Endothelial cell of umbilical vein (primary cell): Measurements from ENCODE around the gene ASIC5. TPM values are rescaled to one million over a fixed set of nuclear protein-coding genes. Genes with fewer than 3 reads are reported as not detected.

ENCODE experiments used
- BruUV-seq: library from RNA; stranded (reverse); fragments of 400-500 nt; replicated peaks from 2 replicates; lab custom pipeline; 2021; lab: Mats Ljungman, UMichigan
- CTCF ChIA-PET: fragments of 300-600, 350-600 bp; sonication (Branson Sonifier 250); formaldehyde crosslinking; loops from one replicate; lab custom pipeline; 2021; ENCODE audit warnings: antibody characterized with exemption, inconsistent platforms; lab: Charles Lee
- POLR2A ChIA-PET: fragments of 300-600, 350-600 bp; sonication (Branson Sonifier 250); formaldehyde crosslinking; loops from one replicate; lab custom pipeline; 2021; ENCODE audit warnings: antibody characterized with exemption, inconsistent platforms; lab: Charles Lee
- DNase-seq: peaks from one replicate; pipeline ENCODE4 v3.0.0-alpha.2; 2011; ENCODE audit warnings: low read depth, low spot score
- FAIRE-seq: peaks from 2 replicates; lab custom pipeline; 2011; peaks lifted over from hg19 to GRCh38; lab: Jason Lieb, UNC
- H2AFZ ChIP-seq: 2 replicates; pipeline ENCODE4 v1.6.0; 2012; ENCODE audit warnings: low read depth, low read length, control low read depth, inconsistent platforms
- H3K27ac ChIP-seq: 2 replicates; pipeline ENCODE4 v1.5.1; 2011; ENCODE audit warnings: low read depth, mild to moderate bottlenecking, control low read depth, low read length, moderate library complexity; ENCODE audit not compliant: insufficient read depth
- H3K27me3 ChIP-seq, 2 experiments: 2 replicates each; pipeline versions ENCODE4 v1.6.0 to v1.6.1; 2011; ENCODE audit warnings: low read length in 2 of 2, mixed read lengths in 1 of 2; ENCODE audit not compliant: control insufficient read depth in 2 of 2, insufficient read depth in 2 of 2
- H3K36me3 ChIP-seq, 2 experiments: 2 replicates in 1 of 2; 3 replicates in 1 of 2; pipeline ENCODE4 v1.5.1; 2011; ENCODE audit warnings: low read length in 2 of 2, mild to moderate bottlenecking in 1 of 2, moderate library complexity in 1 of 2; ENCODE audit not compliant: control insufficient read depth in 2 of 2, insufficient read depth in 2 of 2; ENCODE audit errors: extremely low read depth in 1 of 2
- H3K4me1 ChIP-seq: 3 replicates; pipeline ENCODE4 v1.5.1; 2011; ENCODE audit warnings: mild to moderate bottlenecking, low read length; ENCODE audit not compliant: control insufficient read depth, insufficient read depth; ENCODE audit errors: extremely low read depth
- H3K4me2 ChIP-seq: 2 replicates; pipeline ENCODE4 v1.6.1; 2011; ENCODE audit warnings: low read length, control low read depth, mixed read lengths; ENCODE audit not compliant: insufficient read depth
- H3K4me3 ChIP-seq, 3 experiments: fragments of 200-600 bp in 1 of 3; sonication (generic), shearing (Covaris generic) in 1 of 3; replicated peaks in 1 of 3; 2 replicates each; pipeline ENCODE4 v1.5.1; 2011 to 2016; ENCODE audit warnings: control low read depth in 3 of 3, low read length in 3 of 3, mild to moderate bottlenecking in 2 of 3, inconsistent platforms in 1 of 3, low read depth in 1 of 3, moderate library complexity in 1 of 3; ENCODE audit not compliant: insufficient read depth in 1 of 3
- H3K79me2 ChIP-seq: 2 replicates; pipeline ENCODE4 v1.6.0; 2012; ENCODE audit warnings: low read length, inconsistent platforms; ENCODE audit not compliant: control insufficient read depth, insufficient read depth
- H3K9ac ChIP-seq: replicated peaks from 2 replicates; pipeline ENCODE3; 2011; ENCODE audit warnings: low read length, control low read depth; ENCODE audit not compliant: insufficient read depth; ENCODE audit errors: extremely low read depth
- H3K9me1 ChIP-seq: replicated peaks from 3 replicates; pipeline ENCODE4 v1.6.0; 2011; ENCODE audit warnings: mild to moderate bottlenecking, low read length; ENCODE audit not compliant: control insufficient read depth, insufficient read depth; ENCODE audit errors: extremely low read depth
- H3K9me3 ChIP-seq: replicated peaks from 2 replicates; pipeline ENCODE4 v1.5.1; 2012; ENCODE audit warnings: low read length, inconsistent platforms; ENCODE audit not compliant: control insufficient read depth, insufficient read depth
- H4K20me1 ChIP-seq: replicated peaks from 2 replicates; pipeline ENCODE3; 2011; ENCODE audit warnings: mild to moderate bottlenecking, low read length; ENCODE audit not compliant: control insufficient read depth, insufficient read depth; ENCODE audit errors: extremely low read depth
- EZH2 ChIP-seq: IDR thresholded peaks from 2 replicates; pipeline ENCODE4 v1.6.1; 2012; ENCODE audit warnings: borderline replicate concordance, low read depth, mild to moderate bottlenecking, moderate library complexity, low read length, inconsistent platforms; ENCODE audit not compliant: severe bottlenecking
- FOS ChIP-seq: IDR thresholded peaks from 2 replicates; pipeline ENCODE4 v1.6.1; 2011; ENCODE audit warnings: mild to moderate bottlenecking, low read length, moderate library complexity, borderline replicate concordance; ENCODE audit not compliant: insufficient read depth
- GATA2 ChIP-seq: IDR thresholded peaks from 2 replicates; pipeline ENCODE4 v1.7.0; 2011; ENCODE audit warnings: low read depth, mild to moderate bottlenecking, moderate library complexity, mixed read lengths, low read length; ENCODE audit not compliant: insufficient read length, insufficient read depth
- JUN ChIP-seq: IDR thresholded peaks from 2 replicates; pipeline ENCODE4 v1.6.1; 2011; ENCODE audit warnings: borderline replicate concordance, low read depth; ENCODE audit not compliant: insufficient read length, insufficient read depth
- MYC ChIP-seq: IDR thresholded peaks from one replicate; pipeline ENCODE4 v1.6.1; 2011; ENCODE audit warnings: mild to moderate bottlenecking, low read depth, low read length
- POLR2A ChIP-seq: IDR thresholded peaks from 2 replicates; pipeline ENCODE4 v1.6.1; 2012; ENCODE audit warnings: low read depth, mild to moderate bottlenecking, control low read depth, low read length
- POLR2AphosphoS5 ChIP-seq: IDR thresholded peaks from 2 replicates; pipeline ENCODE4 v1.6.1; 2012; ENCODE audit warnings: low read depth, mild to moderate bottlenecking, control low read depth, low read length, moderate library complexity; ENCODE audit not compliant: insufficient read depth
- dilution Hi-C: fragments of 300-500 bp; cut with MboI; formaldehyde crosslinking; loops from one replicate; pipeline ENCODE4 v1.15.0; 2019; ENCODE audit warnings: low sequenced_read_pairs; ENCODE audit not compliant: extremely low pct_ligation_motif_present
- intact Hi-C: fragments of 100-400 bp; cut with micrococcal nuclease; formaldehyde crosslinking; loops from one replicate; pipeline ENCODE4 v1.10.0; 2022
- polyA plus RNA-seq, 4 experiments: library from polyadenylated mRNA; depleted of rRNA in 3 of 4; stranded (reverse) in 3 of 4; unstranded in 1 of 4; fragments of >200 nt; gene quantifications; 2 replicates each; pipeline versions ENCODE4 v1.2.1 to v1.2.3, GENCODE V29; 2011 to 2012; ENCODE audit warnings: missing spikeins in 1 of 4
- total RNA-seq: library from RNA; stranded (reverse); gene quantifications from 2 replicates; pipeline ENCODE4 v1.2.3, GENCODE V29; 2021
- TF ChIP-seq, protein P1 (sequence below), 2 donors: IDR thresholded peaks; 1 replicate in 1 of 2; 2 replicates in 1 of 2; pipeline ENCODE4 v1.5.1; 2011; ENCODE audit warnings: low read length in 2 of 2, mild to moderate bottlenecking in 2 of 2, moderate library complexity in 2 of 2, control low read depth in 1 of 2, inconsistent platforms in 1 of 2, low read depth in 1 of 2; ENCODE audit not compliant: insufficient read depth in 1 of 2; ENCODE audit errors: extremely low read depth in 1 of 2
- TF ChIP-seq, protein P2 (sequence below): IDR thresholded peaks from 2 replicates; pipeline ENCODE4 v1.6.1; 2011; ENCODE audit not compliant: insufficient read depth, insufficient read length

The ASIC5 gene
- total and polyA plus RNA-seq, 2 donors (not counting 3 experiments of a cell fraction or from before 2014, with no cell fraction given): not detected

DNA sequence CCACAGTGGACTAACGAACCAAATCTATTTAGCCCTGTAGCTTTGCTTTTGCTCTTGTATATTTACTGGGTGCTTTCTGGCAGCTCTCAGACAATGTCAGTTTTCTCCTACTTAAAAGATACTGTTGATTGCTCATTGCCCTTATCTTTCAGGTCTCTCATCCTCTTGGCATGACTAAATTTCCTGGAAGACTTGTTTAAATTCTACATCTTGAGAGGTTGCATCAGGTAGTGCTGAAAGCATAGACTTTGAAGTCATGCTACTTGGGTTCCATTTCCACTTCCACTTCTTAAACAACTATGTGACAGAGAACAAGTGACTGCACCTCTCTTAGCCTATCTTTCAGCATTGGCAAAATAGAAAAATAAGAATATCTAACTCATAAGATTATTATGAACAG lies 45.8 kb upstream of the ASIC5 start:
- Histone ChIP-seq H3K4me2 (no peak overlapping the region), H4K20me1 (no peaks in the 10 kb centered on the region), H3K27me3 (no peaks in the 10 kb centered on the region), H3K27ac (no peak overlapping the region), H3K9me3 (no peaks in the 10 kb centered on the region), H3K4me1 (no peaks in the 10 kb centered on the region), H2AFZ (no peak overlapping the region), H3K9me1 (no peaks in the 10 kb centered on the region), H3K4me3 (no peak overlapping the region), H3K79me2 (no peaks in the 10 kb centered on the region), H3K36me3 (no peaks in the 10 kb centered on the region), H3K9ac (no peak overlapping the region)
- dilution Hi-C loops: no loop called here
- TF ChIP-seq GATA2 (no peak), POLR2A (no peak), JUN (no peak)
- TF ChIP-seq, protein P1, sequence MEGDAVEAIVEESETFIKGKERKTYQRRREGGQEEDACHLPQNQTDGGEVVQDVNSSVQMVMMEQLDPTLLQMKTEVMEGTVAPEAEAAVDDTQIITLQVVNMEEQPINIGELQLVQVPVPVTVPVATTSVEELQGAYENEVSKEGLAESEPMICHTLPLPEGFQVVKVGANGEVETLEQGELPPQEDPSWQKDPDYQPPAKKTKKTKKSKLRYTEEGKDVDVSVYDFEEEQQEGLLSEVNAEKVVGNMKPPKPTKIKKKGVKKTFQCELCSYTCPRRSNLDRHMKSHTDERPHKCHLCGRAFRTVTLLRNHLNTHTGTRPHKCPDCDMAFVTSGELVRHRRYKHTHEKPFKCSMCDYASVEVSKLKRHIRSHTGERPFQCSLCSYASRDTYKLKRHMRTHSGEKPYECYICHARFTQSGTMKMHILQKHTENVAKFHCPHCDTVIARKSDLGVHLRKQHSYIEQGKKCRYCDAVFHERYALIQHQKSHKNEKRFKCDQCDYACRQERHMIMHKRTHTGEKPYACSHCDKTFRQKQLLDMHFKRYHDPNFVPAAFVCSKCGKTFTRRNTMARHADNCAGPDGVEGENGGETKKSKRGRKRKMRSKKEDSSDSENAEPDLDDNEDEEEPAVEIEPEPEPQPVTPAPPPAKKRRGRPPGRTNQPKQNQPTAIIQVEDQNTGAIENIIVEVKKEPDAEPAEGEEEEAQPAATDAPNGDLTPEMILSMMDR (IDR thresholded peaks at IDR 0.05; ENCODE audit: extremely low read depth in 1 of 2, insufficient read depth in 1 of 2, low read depth in 1 of 2, low read length in 2 of 2): no peak
- DNase-seq (no peak), FAIRE-seq (no peak)
- CTCF ChIA-PET: no interaction called here
- no TSS peak for BruUV-seq
- intact Hi-C loops: no loop called here
- POLR2A ChIA-PET: no interaction called here

DNA sequence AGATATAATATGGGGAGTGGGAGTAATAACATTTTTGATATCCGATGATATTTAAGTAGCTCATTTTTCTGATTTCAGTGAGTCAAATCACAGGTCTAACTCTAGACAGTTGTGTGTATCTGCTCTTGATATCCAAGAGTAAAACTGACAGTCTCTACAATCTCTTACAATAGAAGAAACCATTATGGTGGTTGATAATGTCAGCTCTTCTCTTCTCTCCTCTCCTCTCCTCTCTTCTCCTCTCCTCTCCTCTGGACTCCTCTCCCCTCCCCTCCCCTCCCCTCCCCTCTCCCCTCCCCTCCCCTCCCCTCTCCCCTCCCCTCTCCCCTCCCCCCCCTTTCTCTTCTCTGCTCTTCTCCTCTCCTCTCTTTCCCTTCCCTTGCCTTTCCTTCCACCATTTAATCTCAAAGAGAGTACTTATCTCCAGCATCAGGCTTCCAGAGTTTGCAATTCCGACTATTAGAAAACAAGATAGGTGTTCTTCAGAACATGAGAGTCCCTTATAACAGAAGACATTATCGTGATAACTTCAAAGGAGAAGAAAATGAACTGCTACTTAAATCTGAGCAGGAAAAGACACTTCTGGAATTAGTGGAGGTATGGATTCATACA lies 43.6 kb upstream of the ASIC5 start:
- POLR2A ChIA-PET: no interaction called here
- Histone ChIP-seq H3K36me3 (no peaks in the 10 kb centered on the region), H3K9me1 (no peaks in the 10 kb centered on the region), H3K4me1 (no peaks in the 10 kb centered on the region), H3K9me3 (no peaks in the 10 kb centered on the region), H3K4me2 (no peak overlapping the region), H4K20me1 (no peaks in the 10 kb centered on the region), H3K4me3 (no peak overlapping the region), H2AFZ (no peak overlapping the region), H3K27ac (no peak overlapping the region), H3K79me2 (no peaks in the 10 kb centered on the region), H3K27me3 (no peaks in the 10 kb centered on the region), H3K9ac (no peak overlapping the region)
- dilution Hi-C loops: no loop called here
- FAIRE-seq (no peak), DNase-seq (no peak)
- CTCF ChIA-PET: no interaction called here
- no peak for TF ChIP-seq MYC
- TF ChIP-seq, protein P1 (IDR thresholded peaks at IDR 0.05; ENCODE audit: extremely low read depth in 1 of 2, insufficient read depth in 1 of 2, low read depth in 1 of 2, low read length in 2 of 2): no peak
- no peak for TF ChIP-seq EZH2
- TF ChIP-seq FOS: no peak
- TF ChIP-seq, protein P2, sequence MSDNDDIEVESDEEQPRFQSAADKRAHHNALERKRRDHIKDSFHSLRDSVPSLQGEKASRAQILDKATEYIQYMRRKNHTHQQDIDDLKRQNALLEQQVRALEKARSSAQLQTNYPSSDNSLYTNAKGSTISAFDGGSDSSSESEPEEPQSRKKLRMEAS: no peak
- no peak for TF ChIP-seq POLR2AphosphoS5
- no peak for TF ChIP-seq JUN
- BruUV-seq: no TSS peak
- intact Hi-C loops: no loop called here
